GM21447 (cell line): ENCODE data around the gene MSRB3.

Experiments
- ATAC-seq: cut with Tn5 transposase; IDR thresholded peaks from one replicate; pipeline ENCODE4 v1.9.1; 2021; ENCODE audit not compliant: unreplicated experiment

MSRB3 gene

DNA sequence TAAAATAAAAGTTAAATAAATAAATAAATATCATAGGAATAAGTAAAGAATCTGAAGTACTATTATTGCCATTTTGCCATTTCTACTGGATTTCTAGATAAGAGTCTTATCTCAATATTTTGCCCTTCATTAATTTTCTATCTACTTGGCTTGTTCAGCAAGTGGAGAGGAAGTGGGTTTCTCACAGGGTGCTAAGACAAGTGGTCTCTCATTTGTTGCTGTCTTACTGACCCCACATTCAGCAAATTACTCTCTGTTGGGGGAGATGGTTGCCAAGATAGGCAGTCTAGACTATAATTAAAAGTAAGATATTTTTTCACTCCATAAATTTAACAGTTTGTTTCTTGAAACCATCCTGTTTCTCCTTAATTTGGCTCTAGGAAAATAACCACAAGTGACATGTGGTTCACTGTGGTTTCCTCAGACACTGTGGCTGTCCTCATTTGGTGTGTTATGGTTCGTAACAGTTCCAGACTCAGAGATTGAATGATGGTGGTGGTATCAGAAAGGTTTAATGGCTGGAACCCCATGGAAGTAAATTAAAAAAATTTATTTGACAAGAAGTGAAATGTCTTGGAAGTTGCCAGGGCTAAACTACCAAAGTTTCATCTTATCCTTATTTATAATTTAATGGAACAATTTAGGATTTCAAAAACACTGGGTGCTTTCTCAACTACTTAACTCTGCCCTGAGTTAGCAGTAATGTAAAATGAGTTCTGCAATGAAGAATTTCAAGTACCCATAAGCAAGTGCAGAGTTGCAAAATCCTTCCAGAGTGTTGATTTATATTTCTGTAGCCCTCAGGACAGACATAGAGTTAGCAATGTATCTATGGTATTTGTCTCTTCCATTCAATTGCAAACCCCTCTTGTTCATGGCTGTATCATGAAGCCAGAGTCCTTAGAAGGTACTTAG, 214.8 kb downstream of the MSRB3 start:
- ATAC-seq, result no peak

GRCh38 chr12:65493913-65494245, 215.4 kb downstream of the MSRB3 start:
- ATAC-seq, result no peak

- ATAC-seq, result no peak
Observed at GRCh38 chr12:65494537-65494936, 216.1 kb downstream of the MSRB3 start.

GRCh38 chr12:65495233-65495632, 216.8 kb downstream of the MSRB3 start:
- ATAC-seq, result no peak

DNA sequence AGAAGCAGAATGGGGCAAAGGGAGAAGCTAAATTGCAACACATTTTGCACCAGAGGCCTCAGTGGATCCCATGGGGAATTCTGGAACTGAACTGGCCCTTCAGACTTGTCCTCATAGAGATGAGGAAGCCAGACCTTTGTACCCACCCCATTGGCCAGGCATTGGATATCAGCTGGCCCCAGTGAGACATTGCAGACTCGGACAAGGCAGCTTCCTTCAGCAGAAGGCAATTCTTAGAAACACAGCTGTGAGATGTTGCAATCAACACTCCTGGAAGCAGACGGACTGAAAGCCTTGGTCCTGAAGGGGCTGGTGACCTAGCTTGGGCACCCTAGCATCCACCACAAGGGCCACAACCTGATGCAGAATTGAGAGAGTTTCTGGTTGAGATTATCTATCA, 218.1 kb downstream of the MSRB3 start:
- ATAC-seq, result no peak

DNA sequence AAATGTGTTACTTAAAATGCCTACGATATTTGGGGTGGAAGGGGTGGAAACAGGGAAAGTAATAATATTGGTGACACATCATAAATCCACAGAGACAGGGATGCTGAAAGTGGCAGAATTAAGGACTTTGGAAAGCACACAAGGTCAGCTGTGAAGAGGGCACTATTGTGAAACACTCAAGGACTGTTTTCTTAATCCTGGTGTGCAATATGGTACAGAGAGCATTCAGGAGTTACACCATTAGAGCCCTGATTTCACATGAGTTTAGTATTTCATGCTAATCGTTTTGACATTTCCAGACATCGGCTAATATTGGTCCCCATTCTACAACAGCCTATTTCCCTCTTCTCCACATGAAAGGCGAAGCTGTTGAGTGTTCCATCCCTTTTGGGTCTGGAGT, 219.2 kb downstream of the MSRB3 start:
- no peak for ATAC-seq

GRCh38 chr12:65499167-65499566, 220.7 kb downstream of the MSRB3 start:
- no peak for ATAC-seq

- no peak for ATAC-seq
Observed at GRCh38 chr12:65500091-65500900, 221.8 kb downstream of the MSRB3 start.

DNA sequence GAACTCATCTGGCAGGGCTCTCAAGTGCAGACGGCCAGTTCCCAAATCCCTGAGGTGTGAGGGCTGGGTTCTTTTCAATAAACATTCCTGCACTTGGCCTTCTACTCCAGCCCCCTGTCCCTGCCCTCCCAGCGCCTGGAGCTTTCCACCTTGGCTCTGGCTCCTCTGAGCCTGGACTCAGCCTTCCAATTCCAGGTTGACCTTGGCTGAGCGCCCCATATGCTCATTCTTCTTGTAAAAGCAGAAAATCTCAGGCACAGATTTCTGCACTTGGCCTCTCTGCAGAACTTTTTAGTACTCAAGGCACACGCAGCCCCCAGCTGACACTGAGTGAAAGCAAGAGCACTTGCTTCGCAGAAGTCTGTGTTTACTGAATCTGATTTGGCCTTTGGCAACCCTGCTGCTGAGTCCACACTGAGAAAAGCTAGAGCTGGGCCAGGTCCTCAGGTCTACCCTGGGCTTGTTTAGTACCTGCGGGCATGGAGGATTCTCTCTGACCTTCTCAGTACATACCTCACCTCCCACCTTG, 222.7 kb downstream of the MSRB3 start:
- ATAC-seq, result no peak

DNA sequence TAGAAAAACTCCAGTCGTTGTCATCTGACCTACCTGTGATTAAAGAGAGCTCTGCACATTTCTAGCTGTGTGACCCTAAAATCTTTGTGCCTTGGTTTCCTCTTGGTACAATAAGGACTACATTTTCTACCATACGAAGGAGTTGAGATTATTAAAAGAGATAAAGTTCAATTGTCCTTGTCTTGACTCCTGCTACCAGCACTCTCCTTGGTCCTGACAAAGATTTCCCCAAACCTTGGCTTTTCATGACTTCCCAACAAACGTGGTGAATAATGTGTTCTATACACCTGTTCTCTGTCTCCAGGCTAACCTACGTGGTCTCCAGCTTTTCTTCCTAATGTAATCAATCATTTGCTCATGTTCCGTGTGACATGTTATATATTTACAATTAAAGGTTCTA, 223.5 kb downstream of the MSRB3 start:
- no peak for ATAC-seq

DNA sequence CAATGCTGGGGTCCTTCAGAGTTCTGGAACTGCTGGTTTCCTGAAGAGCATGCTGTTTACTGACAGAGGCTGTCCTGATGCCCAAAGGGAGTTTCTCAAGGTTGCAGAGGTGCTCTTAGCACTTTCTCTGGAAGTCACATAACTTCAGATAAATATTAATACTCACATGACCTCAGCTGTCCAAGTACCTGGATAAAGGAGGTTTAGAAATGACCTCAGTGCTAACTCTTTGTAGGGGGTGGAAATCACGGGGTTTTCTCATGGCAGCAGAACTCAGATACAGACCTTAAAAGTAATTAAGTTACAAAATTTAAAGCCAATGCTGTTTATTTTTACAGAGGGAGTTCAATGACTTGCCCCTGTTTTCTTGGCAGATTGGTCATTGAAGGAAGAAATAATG, 225.9 kb downstream of the MSRB3 start:
- no peak for ATAC-seq

GRCh38 chr12:65505386-65506121, 227.1 kb downstream of the MSRB3 start:
- ATAC-seq, result no peak

GRCh38 chr12:65508276-65509035, 230.0 kb downstream of the MSRB3 start:
- ATAC-seq, result no peak

GRCh38 chr12:65510007-65510406, 231.5 kb downstream of the MSRB3 start:
- no peak for ATAC-seq

- no peak for ATAC-seq
Observed at GRCh38 chr12:65510584-65511050, 232.1 kb downstream of the MSRB3 start.

GRCh38 chr12:65511134-65511834, 232.8 kb downstream of the MSRB3 start:
- ATAC-seq, result no peak

DNA sequence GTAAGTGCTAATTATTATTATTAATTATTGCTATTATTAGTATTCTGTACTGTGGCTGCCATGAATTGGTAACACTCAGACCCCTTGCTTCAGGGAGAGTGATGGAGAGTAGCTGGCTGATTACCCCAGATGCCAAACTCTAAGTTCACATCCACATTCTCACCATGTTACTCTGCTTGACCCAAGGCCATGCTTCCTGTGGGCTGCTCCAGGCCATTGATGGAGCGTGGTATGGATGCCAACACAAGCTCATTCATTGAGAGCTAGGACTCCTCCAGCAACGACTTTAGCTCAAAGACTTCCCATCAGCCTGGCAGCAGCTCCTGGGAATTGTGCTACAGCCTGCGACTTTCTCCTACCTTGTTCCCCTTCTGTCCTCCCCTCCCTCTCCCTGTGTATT, 233.4 kb downstream of the MSRB3 start:
- no peak for ATAC-seq
